Breast epithelium (tissue), 4 donors: ENCODE results near the gene SH3BP5. TPM values are rescaled to one million over a fixed set of nuclear protein-coding genes. Genes with fewer than 3 reads are reported as not detected.

ENCODE experiments used
- DNase-seq, 2 donors: peaks; one replicate each; pipeline ENCODE4 v3.0.0-alpha.2; 2019; ENCODE audit warnings: low spot score in 2 of 2
- H3K27ac ChIP-seq, 2 donors: fragments of 200-600 bp; sonication (generic) in 1 of 2; one replicate each; pipeline ENCODE4 v1.5.1; 2016 to 2019; ENCODE audit warnings: mild to moderate bottlenecking in 1 of 2
- H3K27me3 ChIP-seq, 2 donors: fragments of 200-600 bp; sonication (generic) in 1 of 2; one replicate each; pipeline versions ENCODE4 v1.5.1 to v1.6.0; 2017 to 2019; ENCODE audit warnings: control low read depth in 1 of 2, mild to moderate bottlenecking in 1 of 2
- H3K36me3 ChIP-seq: fragments of 200-600 bp; one replicate; pipeline ENCODE4 v1.5.1; 2019
- H3K4me1 ChIP-seq, 2 donors: fragments of 200-600 bp; sonication (generic); one replicate each; pipeline ENCODE4 v1.5.1; 2016 to 2019; ENCODE audit warnings: control low read depth in 1 of 2
- H3K4me3 ChIP-seq, 3 donors: fragments of 200-600 bp; sonication (generic); 1 replicate in 2 of 3; 2 replicates in 1 of 3; pipeline ENCODE4 v1.5.1; 2016 to 2019; ENCODE audit warnings: mild to moderate bottlenecking in 3 of 3, moderate library complexity in 2 of 3
- H3K9me3 ChIP-seq, 2 donors: fragments of 200-600 bp; sonication (generic) in 1 of 2; one replicate each; pipeline ENCODE4 v1.5.1; 2016 to 2019; ENCODE audit warnings: control low read depth in 1 of 2
- CTCF ChIP-seq, 3 donors: fragments of 450-650 bp; IDR thresholded peaks; one replicate each; pipeline ENCODE4 v1.5.1; 2016 to 2017; ENCODE audit warnings: antibody characterized with exemption in 3 of 3, mild to moderate bottlenecking in 3 of 3, moderate library complexity in 3 of 3
- POLR2A ChIP-seq: fragments of 450-650 bp; IDR thresholded peaks from one replicate; pipeline ENCODE4 v1.6.1; 2016; ENCODE audit warnings: antibody characterized with exemption, mild to moderate bottlenecking, moderate library complexity
- POLR2AphosphoS5 ChIP-seq, 3 donors: sonication (generic); formaldehyde crosslinking; IDR thresholded peaks; one replicate each; pipeline ENCODE4 v1.6.1; 2017; ENCODE audit warnings: antibody characterized with exemption in 3 of 3
- intact Hi-C: fragments of 100-400 bp; cut with DNase I; formaldehyde crosslinking; loops from one replicate; pipeline ENCODE4 v1.15.1; 2023; ENCODE audit warnings: low total_unique reads
- total RNA-seq, 3 donors: library from RNA; depleted of rRNA; stranded (reverse); fragments of >200 nt; gene quantifications; one replicate each; pipeline ENCODE4 v1.1.0, GENCODE V29; 2016

Gene SH3BP5
- total RNA-seq, 3 donors from 2014 or later = 56.9 to 96.2 (median 83.2) TPM

GRCh38 chr3:15217841-15218267 lies 114.5 kb downstream of the SH3BP5 start:
- H3K4me3 ChIP-seq = no peak overlapping the region
- no peaks in the 10 kb centered on the region for H3K36me3 ChIP-seq
- no peaks in the 10 kb centered on the region for H3K27me3 ChIP-seq
- DNase-seq = no peak
- H3K9me3 ChIP-seq = no peaks in the 10 kb centered on the region
- intact Hi-C loops = no loop called here
- TF ChIP-seq CTCF (IDR thresholded peaks at IDR 0.05) (no peak), POLR2AphosphoS5 (IDR thresholded peaks at IDR 0.05) (no peak), POLR2A (no peak)
- no peaks in the 10 kb centered on the region for H3K4me1 ChIP-seq
- no peak overlapping the region for H3K27ac ChIP-seq

- intact Hi-C loops = no loop called here
- TF ChIP-seq POLR2A (no peak), CTCF (IDR thresholded peaks at IDR 0.05) (no peak), POLR2AphosphoS5 (IDR thresholded peaks at IDR 0.05) (no peak)
- no peaks in the 10 kb centered on the region for H3K9me3 ChIP-seq
- DNase-seq = no peak
- H3K27me3 ChIP-seq = no peaks in the 10 kb centered on the region
- no peaks in the 10 kb centered on the region for H3K36me3 ChIP-seq
- no peak overlapping the region for H3K4me3 ChIP-seq
- H3K27ac ChIP-seq = no peak overlapping the region
- no peaks in the 10 kb centered on the region for H3K4me1 ChIP-seq
These were observed 115.2 kb downstream of the SH3BP5 start for GRCh38 chr3:15217011-15217671.

- intact Hi-C loops = no loop called here
- H3K36me3 ChIP-seq = no peaks in the 10 kb centered on the region
- H3K4me3 ChIP-seq = no peak overlapping the region
- no peak for DNase-seq
- H3K9me3 ChIP-seq = no peaks in the 10 kb centered on the region
- H3K4me1 ChIP-seq = no peaks in the 10 kb centered on the region
- H3K27me3 ChIP-seq = no peaks in the 10 kb centered on the region
- no peak overlapping the region for H3K27ac ChIP-seq
- no peak for TF ChIP-seq POLR2AphosphoS5 (IDR thresholded peaks at IDR 0.05)
- no peak for TF ChIP-seq POLR2A
- TF ChIP-seq CTCF (IDR thresholded peaks at IDR 0.05) = no peak
These were observed 115.9 kb downstream of the SH3BP5 start for GRCh38 chr3:15216501-15216900.

- Histone ChIP-seq H3K4me1 (no peaks in the 10 kb centered on the region), H3K27ac (no peak overlapping the region), H3K9me3 (no peaks in the 10 kb centered on the region), H3K4me3 (no peak overlapping the region), H3K27me3 (no peaks in the 10 kb centered on the region), H3K36me3 (no peaks in the 10 kb centered on the region)
- intact Hi-C loops = no loop called here
- no peak for TF ChIP-seq CTCF (IDR thresholded peaks at IDR 0.05)
- DNase-seq = no peak
These were observed 116.4 kb downstream of the SH3BP5 start for GRCh38 chr3:15215996-15216395.

- no peak for DNase-seq
- H3K4me1 ChIP-seq = no peaks in the 10 kb centered on the region
- no peak overlapping the region for H3K27ac ChIP-seq
- H3K27me3 ChIP-seq = no peaks in the 10 kb centered on the region
- no peaks in the 10 kb centered on the region for H3K36me3 ChIP-seq
- no peaks in the 10 kb centered on the region for H3K9me3 ChIP-seq
- TF ChIP-seq POLR2A = no peak
- TF ChIP-seq CTCF (IDR thresholded peaks at IDR 0.05) = no peak
- TF ChIP-seq POLR2AphosphoS5 (IDR thresholded peaks at IDR 0.05) = no peak
- no peak overlapping the region for H3K4me3 ChIP-seq
- intact Hi-C loops = no loop called here
These were observed 117.6 kb downstream of the SH3BP5 start for GRCh38 chr3:15214758-15215157.
